ENCODE results near the gene IDS. TPM values are rescaled to one million over a fixed set of nuclear protein-coding genes. Genes with fewer than 3 reads are reported as not detected.

IDS gene
- total RNA-seq, 2 donors from 2014 or later, result 91.1 to 93.1 TPM

DNA sequence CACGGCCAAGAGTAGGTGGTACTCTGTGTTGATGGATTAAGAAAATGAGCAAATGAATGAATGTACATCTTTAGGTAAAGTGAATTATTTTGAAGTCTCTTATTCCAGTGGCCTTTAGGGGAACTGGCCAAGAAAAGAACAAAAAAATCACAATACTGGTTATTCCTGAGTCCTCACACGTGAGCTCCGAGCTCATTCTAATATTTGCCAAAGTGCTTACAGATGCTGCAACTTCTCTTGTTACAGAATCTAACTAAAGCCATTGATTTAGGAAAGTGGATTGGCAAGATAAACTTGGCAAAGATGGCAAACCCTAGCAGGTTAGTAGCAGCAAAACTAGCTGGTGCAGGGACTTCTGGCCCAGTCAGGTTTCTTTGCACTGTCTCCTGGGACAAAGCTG lies 37.6 kb downstream of the IDS start:
- no peak overlapping the region for H3K4me3 ChIP-seq
- no peaks in the 10 kb centered on the region for H3K36me3 ChIP-seq
- H3K27me3 ChIP-seq, result no peaks in the 10 kb centered on the region
- no peak for DNase-seq (ENCODE audit: low spot score)
- H3K9me3 ChIP-seq, result no peaks in the 10 kb centered on the region
- TF ChIP-seq, protein P1, sequence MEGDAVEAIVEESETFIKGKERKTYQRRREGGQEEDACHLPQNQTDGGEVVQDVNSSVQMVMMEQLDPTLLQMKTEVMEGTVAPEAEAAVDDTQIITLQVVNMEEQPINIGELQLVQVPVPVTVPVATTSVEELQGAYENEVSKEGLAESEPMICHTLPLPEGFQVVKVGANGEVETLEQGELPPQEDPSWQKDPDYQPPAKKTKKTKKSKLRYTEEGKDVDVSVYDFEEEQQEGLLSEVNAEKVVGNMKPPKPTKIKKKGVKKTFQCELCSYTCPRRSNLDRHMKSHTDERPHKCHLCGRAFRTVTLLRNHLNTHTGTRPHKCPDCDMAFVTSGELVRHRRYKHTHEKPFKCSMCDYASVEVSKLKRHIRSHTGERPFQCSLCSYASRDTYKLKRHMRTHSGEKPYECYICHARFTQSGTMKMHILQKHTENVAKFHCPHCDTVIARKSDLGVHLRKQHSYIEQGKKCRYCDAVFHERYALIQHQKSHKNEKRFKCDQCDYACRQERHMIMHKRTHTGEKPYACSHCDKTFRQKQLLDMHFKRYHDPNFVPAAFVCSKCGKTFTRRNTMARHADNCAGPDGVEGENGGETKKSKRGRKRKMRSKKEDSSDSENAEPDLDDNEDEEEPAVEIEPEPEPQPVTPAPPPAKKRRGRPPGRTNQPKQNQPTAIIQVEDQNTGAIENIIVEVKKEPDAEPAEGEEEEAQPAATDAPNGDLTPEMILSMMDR (IDR thresholded peaks at IDR 0.05), result no peak
- no peak overlapping the region for H3K27ac ChIP-seq
- H3K4me1 ChIP-seq, result no peaks in the 10 kb centered on the region

DNA sequence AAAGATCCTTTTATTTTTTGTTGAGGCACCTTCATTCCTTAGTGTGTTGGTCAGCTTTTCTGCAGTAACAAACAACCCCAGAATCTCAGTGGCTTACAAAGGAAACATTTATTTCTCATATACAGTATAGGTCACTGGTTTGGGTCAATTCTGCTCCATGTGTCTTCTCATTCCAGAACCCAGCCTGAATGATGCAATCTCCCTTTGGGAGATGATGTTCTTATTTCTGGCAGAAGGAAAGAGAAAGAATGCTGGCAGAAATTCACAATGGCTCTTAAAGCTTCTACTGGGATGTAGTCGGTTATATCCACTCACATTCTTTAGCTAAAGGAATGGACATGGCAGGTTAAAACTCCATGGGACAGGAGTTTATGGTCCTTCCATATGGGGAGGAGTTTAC lies 42.3 kb downstream of the IDS start:
- DNase-seq (ENCODE audit: low spot score), result no peak
- TF ChIP-seq, protein P1 (IDR thresholded peaks at IDR 0.05), result no peak
- H3K36me3 ChIP-seq, result no peaks in the 10 kb centered on the region
- no peaks in the 10 kb centered on the region for H3K4me1 ChIP-seq
- H3K27ac ChIP-seq, result no peak overlapping the region
- no peak overlapping the region for H3K4me3 ChIP-seq
- no peaks in the 10 kb centered on the region for H3K9me3 ChIP-seq
- H3K27me3 ChIP-seq, result no peaks in the 10 kb centered on the region

DNA sequence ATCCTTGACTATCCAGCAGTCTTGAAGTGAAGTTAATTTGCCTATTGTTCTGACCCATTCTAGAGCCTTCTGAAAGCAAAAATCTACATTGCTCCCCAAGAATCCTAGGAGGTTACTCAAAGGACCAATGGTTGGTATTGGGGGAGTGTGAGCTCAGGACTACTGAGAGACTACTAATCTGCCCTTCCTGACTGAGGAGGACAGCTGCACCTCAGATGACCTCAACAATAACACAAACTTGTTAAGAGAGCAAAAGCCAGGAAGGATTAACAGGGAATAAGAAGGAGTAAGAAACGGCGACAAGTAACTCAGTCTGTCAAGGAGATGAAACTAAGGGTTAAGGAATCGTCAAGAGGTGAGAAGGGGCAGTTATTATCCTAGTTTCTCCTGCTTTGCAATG lies 43.4 kb downstream of the IDS start:
- Histone ChIP-seq H3K27ac (no peak overlapping the region), H3K4me1 (no peaks in the 10 kb centered on the region), H3K27me3 (no peaks in the 10 kb centered on the region), H3K9me3 (no peaks in the 10 kb centered on the region), H3K36me3 (no peaks in the 10 kb centered on the region), H3K4me3 (no peak overlapping the region)
- TF ChIP-seq, protein P1 (IDR thresholded peaks at IDR 0.05), result no peak
- DNase-seq (ENCODE audit: low spot score), result no peak

DNA sequence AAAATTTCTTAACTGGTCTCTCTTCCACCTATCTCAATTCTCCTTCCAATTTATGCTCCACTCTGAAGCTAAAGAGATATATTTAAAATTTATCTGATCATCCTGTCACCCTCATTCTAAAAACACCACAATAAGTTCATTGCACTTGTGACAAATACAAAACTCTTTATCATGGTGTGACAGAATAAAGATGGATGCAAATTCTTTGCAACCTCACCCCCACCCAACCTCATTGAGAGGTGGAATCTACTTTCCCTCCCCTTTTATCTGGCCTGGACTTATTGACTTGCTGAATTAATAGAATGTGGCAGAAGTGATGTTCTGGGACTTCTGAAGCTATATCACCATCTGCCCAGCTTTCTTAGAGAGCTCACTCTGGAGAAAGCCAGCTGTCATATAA lies 46.5 kb downstream of the IDS start:
- no peaks in the 10 kb centered on the region for H3K27me3 ChIP-seq
- TF ChIP-seq, protein P1 (IDR thresholded peaks at IDR 0.05), result no peak
- no peaks in the 10 kb centered on the region for H3K9me3 ChIP-seq
- H3K36me3 ChIP-seq, result no peaks in the 10 kb centered on the region
- H3K4me3 ChIP-seq, result no peak overlapping the region
- H3K27ac ChIP-seq, result no peak overlapping the region
- no peak for DNase-seq (ENCODE audit: low spot score)
- H3K4me1 ChIP-seq, result no peaks in the 10 kb centered on the region

DNA sequence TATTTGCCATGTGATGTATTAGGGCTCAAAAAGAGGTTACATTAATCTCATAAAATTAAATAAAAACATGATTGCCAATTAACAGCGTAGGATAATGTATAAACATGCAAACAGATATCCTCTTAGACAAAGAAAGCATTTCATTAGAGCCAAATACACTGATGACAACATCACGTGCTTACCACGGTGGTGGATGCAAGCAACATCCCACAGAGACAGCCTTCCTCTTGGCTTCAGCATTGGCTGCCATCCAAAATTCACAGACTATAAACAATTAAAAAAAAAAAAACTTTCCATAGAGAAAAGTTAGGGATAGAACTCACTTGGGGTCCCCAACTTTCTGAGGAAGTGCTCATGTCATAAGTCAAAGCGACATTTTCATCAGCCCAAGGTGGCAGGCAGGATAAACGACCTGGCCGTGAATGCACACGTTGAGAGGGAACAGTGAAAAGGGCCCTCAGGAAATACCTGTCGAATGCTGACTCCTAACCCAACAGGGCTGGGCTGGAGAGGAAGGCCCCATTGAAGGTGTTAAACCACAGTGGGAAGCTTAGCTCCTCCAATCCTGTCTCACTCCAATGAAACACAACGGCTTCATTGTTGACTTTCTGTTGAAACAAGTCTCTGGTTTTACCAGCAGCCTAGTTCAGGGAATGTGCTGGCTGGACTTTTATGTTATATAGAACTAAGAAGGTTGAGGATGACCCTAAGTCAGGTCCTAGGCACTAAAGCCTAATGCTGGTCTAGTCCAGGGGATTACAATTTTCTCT lies 48.4 kb downstream of the IDS start:
- TF ChIP-seq, protein P1 (IDR thresholded peaks at IDR 0.05), result no peak
- no peak for DNase-seq (ENCODE audit: low spot score)

DNA sequence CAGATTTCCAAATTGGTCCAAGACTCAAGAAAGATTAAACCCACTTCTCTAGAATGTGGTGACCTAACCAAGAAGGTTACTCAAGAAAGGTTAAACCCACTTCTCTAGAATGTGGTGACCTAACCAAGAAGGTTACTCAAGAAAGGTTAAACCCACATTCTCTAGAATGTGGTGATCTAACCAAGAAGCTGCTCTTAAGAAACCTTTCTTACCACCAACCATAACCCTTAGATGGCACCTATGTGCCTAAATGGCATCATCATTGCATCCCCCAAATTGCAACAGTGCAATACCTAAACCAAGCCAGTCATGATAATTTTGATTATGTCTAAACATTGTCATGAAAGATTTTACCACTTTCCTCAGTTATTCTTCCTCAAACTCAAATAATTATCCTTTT lies 49.2 kb downstream of the IDS start:
- no peak for DNase-seq (ENCODE audit: low spot score)
- Histone ChIP-seq H3K4me1 (no peaks in the 10 kb centered on the region), H3K27ac (no peak overlapping the region), H3K36me3 (no peaks in the 10 kb centered on the region), H3K27me3 (no peaks in the 10 kb centered on the region), H3K4me3 (no peak overlapping the region), H3K9me3 (no peaks in the 10 kb centered on the region)
- TF ChIP-seq, protein P1 (IDR thresholded peaks at IDR 0.05), result no peak

More for the DNA sequence above, 48.4 kb downstream of the IDS start:
- no peak overlapping the region for H3K4me3 ChIP-seq
- no peaks in the 10 kb centered on the region for H3K36me3 ChIP-seq
- H3K27me3 ChIP-seq, result no peaks in the 10 kb centered on the region
- no peaks in the 10 kb centered on the region for H3K4me1 ChIP-seq
- H3K9me3 ChIP-seq, result no peaks in the 10 kb centered on the region
- no peak overlapping the region for H3K27ac ChIP-seq

Data from right atrium auricular region (tissue), 2 donors.